HG03442 (cell line): Measurements from ENCODE around the gene SRC.
"Not testable (repeated sequence)": the region's sequence is repeated elsewhere in the genome, so short reads cannot be mapped to it uniquely, and the experiment has no call there.

Source experiments
- ATAC-seq: cut with Tn5 transposase; IDR thresholded peaks from one replicate; pipeline ENCODE4 v1.9.1; 2021; ENCODE audit warnings: mild to moderate bottlenecking, moderate library complexity; ENCODE audit not compliant: unreplicated experiment

The SRC gene

DNA sequence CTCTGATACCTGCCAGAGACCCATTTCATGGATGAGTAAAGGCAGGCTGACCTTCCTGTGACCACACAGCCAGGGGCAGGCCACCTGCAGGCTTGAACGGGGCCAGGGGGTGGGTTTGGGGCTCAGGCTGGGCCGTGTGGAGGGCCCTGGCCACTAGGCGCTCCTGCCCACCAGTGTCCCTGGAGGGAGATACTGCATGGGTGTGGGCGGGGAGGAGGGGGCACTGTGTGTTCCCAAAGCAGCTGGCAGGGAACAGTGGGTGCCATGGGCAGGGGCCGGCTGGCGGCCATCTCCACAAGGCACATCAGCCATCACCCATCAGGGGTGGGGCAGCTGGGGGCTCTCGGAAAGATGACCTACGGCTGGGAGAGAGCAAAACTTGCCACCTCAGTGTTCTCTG is 15.4 kb downstream of the SRC start:
- ATAC-seq = no peak

DNA sequence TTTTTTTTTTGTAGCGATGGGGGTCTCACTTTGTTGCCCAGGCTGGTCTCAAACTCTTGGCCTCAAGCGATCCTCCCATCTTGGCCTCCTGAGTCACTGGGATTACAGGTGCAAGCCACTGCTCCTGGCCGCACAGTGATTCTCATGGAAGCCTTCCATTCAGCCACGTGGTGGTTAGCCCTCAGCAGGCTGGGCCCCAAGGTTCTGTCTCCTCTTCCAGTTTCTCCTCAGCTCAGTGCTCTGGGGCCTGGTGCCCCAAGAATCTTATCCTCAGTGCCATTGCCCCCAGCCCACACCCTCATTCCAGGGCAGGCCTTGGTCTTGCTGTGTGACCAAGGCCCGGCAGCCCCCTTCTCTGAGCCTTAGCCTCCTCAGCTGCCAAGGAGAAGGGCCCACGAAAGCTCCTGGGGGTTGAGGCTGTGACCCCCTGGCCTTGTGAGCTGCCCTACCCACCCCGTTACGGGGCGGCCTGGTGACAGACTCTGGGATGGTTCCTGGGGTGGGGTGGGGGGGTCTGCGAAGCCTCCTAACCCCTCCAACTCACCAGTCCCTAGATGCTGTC is 16.4 kb downstream of the SRC start:
- no peak for ATAC-seq

DNA sequence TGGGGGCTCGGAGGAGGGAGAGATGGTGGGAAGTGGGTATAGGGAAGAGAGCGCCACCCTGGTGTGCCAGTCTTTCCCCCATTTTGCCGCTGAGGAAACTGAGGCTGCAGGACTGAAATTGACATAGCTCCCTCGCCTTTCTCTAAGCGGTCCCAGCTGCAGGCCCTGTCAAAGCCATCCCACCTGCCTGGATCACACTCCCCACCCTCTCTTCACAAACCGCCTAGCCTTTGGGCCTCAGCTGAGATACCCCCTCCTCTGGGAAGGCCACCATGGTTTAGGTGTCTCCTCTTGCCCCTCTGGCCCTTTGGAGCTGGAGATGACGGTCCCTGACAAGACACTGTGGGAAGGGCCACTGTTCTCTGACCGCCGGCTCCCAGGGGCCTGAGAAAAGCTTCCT is 16.9 kb downstream of the SRC start:
- no peak for ATAC-seq

DNA sequence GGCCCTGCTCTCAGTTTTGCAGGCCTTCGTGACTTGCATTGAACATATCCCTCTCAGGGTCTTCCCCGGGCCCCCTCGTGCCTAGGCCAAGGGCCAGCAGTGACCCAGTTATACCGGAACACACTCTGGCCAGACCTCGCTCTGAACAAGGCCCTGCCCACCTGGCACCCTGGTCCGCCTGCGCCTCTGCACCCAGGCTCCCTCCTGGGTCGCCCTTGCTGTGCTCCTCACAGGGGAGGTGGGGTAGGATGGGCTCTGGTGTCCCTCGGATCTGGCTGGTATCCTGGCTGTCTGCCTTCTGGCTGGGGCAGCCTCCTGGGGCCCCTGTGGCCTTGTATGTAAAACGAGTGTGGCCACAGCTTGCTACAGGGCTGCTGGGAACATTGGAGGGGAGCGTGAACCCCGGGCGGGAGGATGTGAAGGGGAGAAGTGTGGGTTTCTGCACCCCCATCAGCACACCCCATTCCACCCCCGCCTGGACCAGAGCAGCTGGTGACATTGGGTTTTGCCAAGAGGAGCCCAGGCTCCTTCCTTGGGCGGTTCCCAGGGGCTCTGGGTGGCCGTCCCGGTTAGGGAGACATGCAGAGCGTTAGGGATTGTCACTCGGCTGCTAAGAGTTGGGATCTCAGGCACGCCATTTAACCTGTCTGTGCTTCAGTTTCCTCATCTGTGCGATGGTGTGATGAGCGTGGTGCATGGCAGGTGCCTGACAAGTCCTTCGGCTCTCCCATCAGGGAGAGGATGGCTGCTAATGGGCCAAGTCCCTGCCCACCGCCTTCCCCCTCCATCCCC is 17.5 kb downstream of the SRC start:
- no peak for ATAC-seq

DNA sequence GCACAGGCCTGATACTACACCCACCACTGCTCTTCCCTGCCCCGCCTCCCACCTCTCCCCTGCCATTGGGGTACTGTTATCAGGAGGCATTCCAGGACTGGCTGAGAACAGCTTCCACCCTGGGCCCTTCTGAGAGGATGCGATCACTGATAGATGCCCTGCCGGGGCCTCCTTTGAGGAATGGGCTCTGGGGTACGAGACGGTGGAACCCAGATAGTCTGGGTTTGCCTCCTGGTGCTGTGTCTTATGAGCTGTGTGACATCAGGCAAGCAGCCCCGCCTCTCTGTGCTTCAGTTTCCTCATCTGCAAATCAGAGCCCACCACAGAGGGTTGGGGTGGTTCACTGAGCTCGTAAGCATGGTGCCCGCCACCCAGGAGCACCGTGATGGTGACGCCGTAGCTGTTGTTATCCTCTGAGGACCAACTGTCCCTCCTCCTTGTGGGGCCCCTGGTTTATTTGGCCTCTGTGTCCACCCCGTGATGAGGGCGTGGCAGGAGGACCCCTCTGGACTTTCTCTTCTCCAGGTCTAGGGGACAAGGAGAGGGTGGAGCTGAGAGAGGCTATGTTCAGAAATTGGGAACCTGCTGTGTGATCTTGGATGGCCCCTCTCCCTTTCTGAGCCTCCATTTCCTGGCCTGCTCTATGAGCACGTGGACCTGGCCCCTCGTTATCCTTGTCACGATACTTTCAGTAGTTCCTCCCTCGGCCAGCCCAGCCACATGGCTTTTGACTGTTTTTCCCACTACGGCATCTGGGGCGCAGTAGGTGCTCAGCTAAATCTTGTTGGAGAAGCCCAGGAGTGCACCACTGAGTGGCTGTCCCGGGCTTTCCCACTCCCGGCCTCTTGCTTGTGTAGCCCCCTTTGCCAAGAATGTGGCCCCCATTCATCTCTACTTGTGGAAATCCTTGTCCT is 18.3 kb downstream of the SRC start:
- no peak for ATAC-seq

DNA sequence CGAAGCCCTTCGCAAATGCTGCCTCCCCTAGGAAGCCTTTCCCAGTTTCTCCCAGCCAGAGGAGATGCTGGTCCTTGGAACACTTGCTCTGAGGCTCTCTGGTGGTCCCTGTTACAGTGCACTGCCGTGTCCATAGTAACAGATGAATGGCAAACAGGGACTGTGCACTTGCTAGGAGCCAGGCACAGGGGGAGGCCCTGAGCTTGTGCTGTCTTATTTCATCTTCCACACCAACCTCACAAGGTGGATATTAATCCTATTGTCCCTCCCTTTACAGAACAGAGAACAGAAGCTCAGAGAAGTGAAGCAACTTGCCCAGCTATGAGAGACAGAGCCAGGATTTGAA is 19.0 kb downstream of the SRC start:
- no peak for ATAC-seq

DNA sequence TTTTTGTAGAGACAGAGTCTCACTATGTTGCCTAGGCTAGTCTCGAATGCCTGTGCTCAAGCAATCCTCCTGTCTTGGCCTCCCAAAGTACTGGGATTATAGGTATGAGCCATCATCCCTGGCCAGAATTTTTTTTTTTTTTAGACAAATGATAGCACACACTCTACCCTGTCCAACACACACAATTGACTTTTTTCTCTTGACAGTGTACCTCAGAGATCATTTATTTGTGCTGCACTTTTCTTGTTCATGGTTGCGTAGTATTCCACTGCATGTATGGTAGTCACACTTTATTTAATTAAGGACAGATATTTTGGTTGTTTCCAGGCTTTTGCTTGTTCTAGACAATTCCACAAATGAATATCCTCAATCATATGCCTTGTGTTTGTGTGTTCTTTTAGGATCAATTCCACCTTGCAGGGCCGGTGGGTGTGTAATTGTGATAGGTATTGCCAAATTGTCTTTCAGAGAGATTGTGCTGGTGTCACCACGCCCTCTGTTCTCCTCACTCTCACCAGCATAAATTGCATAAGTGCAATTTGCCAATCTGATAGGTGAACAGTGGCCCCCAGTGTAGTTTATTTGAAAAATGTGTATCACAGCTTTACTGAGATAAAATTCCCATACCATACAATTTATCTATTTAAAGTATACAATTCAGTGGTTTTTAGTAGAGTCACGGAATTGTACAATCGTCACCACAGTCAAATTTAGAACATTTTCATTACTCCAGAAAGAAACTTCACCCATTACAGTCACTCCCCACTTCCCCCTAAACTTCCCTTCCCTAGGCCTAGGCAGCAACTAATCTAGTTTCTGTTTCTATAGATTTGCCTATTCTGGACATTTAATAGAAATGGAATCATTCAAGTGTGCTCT is 20.1 kb downstream of the SRC start:
- peak; percentile 61 for ATAC-seq

DNA sequence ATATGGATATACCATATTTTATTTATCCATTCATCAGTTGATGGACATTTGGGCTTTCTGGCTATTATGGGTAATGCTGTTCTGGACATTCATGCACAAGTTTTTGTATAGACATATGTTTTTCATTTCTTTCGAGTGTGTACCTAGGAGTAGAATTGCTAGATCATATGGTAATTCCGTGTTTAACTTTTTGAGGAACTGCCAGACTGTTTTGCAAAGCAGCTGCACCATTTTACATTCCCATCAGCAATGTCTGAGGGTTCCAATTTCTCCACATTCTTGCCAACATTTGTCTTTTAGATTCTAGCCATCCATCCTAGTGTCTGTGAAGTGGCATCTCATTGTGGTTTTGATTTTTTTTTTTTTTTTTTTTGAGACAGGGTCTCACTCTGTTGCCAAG is 20.8 kb downstream of the SRC start:
- ATAC-seq = peak; percentile 14

DNA sequence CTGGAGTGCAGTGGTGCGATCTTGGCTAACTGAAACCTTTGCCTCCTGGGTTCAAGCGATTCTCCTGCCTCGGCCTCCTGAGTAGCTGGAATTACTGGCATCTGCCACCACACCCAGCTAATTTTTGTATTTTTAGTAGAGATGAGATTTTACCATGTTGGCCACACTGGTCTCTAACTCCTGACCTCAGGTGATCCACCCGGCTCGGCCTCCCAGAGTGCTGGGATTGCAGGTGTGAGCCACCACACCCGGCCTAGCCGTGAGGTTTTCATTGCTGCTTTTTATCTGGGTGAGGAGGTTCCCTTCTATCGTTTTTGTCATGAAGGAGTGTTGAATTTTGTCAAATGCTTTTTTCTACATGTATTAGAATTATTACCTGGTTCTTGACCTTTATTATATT is 23.9 kb downstream of the SRC start:
- ATAC-seq = no peak

DNA sequence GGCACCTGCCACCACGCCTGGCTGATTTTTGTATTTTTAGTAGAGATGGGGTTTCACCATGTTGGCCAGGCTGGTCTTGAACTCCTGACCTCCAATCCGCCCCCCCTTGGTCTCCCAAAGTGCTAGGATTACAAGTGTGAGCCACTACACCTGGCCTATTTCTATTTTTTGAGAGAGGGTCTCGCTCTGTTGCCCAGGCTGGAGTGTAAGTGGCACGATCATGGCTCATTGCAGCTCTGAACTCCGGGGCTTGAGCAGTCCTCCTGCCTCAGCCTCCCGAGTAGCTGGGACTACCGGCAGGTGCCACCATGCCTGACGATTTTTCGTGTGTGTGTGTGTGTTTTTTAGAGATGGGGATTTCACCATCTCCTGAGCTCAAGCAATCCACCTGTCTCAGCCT is 25.9 kb downstream of the SRC start:
- not testable (repeated sequence) for ATAC-seq

DNA sequence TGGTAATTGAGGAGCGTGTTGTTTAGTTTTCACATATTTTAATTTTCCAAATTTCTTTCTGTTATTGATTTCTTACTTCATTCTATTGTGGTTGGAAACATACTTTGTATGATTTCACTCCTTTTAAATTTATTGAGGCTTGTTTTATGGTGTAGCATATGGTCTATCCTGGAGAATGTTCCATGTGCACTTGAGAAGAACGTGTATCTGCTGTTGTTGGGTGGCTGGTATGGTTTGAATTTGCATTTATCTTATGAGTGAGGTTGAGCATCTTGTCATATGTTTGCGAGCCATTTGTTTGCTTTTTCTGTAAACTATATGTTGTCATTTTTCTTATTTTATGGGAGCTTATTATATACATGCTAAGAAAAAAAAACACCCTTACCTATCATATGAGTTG is 26.5 kb downstream of the SRC start:
- no peak for ATAC-seq

DNA sequence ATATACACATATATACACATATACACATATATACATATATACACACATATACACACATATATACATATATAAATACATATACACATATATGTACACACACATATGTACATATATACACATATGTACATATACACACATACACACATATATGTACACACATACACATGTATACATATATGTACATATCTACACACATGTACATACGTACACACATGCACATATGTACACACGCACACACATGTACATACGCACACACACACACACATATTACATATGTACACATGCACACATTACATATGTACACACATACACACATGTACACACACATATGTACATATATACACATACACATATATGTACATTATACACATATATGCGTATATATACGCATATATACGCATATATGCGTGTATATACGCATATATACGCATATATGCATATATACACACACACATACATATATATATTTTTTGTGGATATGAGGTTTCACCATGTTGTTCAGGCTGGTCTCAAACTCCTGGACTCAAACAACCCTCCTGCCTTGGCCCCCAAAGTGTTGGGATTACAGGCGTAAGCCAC is 27.2 kb downstream of the SRC start:
- no peak for ATAC-seq

DNA sequence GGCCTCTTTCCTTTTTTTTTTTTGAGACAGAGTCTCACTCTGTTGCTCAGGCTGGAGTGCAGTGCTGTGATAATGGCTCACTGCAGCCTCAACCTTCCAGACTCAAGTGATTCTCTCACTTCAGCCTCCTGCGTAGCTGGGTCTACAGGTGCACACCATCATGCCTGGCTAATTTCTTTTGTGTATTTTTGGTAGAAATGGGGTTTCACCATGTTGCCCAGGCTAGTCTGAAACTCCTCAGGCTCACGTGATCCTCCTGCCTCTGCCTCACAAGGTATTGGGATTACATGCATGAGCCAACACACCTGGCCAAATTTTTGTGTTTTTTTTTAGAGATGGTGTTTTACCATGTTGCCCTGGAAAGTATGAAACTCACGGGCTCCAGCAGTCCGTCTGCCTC is 29.3 kb downstream of the SRC start:
- ATAC-seq = no peak

DNA sequence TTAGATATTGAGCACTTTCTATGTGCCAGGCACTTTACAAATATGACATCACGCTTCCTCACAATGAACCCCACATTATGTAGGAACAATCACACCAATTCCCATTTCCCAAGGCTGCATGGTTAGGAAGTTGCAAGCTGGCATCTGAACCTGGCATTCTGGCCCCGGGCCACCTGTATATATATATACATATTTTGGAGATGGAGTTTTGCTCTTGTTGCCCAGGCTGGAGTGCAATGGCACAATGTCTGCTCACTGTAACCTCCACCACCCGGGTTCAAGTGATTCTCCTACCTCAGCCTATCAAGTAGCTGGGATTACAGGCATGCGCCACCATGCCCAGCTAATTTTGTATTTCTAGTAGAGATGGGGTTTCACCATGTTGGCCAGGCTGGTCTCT is 30.4 kb downstream of the SRC start:
- ATAC-seq = no peak

DNA sequence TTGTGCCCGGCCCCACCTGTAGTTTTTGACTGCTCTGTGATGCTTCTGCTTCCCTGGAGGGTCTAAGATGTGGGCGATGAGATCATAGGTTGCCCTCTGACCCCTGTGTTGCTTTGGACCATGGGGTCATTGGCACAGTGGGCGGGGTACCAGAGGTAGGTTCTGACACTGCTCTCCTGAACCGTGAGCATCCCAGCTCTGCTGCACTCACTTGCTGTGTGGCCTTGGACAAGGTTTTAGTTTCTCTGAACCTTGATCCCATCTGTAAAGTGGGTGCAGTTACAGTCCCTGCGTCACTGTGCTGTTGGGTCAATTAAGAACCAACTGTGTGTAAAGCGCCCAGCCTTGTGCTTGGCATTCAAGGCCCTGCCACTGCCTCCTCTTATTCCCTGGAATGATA is 30.9 kb downstream of the SRC start:
- no peak for ATAC-seq

DNA sequence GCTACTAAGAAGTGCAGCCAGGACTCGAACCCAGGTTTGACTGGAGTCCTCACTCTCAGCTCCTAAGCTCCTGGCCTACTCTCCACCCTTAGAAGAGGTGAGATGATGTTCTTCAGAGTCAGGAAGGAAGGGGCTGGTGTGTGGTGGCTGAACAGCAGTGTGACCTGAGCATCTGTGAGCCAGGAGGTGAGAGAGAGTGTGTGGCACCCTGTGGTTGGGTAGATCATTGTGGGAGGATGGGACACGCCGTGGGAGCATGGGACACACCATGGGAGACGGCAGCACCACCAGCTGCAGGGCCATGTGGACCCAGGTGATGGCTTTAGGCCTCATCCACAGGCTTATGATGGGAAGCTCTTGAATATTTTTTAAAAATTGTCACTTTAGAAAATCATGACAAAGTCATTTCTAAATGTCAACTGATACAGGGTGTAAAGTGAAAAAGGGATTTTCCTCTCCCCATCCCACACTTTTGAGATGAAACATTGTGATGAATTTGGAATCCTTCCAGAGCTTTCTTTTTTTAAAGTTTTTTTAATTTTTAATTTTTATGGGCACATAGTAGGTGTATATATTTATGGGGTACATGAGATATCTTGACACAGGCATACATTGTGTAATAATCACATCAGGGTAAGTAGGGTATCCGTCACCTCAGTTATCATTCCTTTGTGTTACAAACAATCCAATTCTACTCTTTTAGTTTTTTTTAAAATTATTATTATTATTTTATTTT is 31.6 kb downstream of the SRC start:
- ATAC-seq = no peak

DNA sequence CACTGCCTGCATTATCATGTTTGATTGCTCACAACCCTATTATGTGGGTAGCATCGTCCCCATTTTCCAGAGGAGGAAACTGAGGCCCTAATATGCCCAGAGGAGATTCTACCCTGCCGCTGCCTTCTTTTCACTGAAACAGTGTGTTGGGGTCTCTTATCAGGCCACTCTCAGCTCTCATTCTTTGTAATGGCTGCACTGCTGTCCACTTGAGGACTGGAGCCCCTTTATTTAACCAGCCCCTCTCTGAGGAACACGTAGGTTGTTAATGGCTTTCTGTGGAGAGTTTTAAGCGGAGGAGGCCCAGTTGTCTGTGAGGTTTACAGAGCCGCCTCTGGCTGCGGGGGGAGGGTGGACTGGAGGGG is 32.5 kb downstream of the SRC start:
- no peak for ATAC-seq

DNA sequence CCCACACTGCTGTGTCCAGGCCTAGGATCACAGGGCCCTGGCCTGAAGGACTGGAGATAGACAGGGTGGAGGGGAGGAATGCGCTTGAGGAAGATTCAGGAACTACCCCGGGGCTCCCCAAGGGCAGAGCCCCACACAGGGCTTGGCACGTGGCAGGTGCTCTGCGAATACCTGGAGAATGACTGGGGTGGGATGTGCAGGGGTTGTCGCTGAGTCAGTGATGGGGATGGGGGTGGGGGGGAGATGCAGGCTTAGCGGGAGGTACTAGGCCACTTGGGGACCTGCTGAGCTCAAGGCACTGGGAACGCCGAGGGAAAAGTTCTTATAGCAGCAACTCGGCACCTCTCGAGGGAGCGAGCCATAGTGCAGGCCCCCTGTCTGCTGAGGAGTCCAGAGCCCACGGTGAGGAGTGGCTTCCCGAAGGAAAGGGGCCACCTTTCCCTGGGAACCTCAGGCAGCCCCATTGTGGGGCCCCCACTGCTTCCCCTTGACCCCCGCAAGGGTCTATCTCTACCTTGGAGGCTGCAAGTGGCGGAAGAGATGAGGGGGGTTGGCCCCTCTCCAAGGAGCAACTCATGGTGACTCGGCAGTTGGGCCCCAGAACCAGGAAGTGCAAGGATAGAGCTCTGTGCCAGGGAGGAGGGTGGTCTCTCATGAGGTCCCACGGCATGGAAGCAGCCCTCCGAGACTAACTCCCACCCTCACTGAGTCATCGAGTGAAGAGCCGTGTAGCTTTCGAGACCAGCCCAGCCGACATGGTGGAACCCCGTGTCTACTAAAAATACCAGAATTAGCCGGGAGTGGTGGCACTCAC is 33.1 kb downstream of the SRC start:
- ATAC-seq = no peak
